ENCODE measurements around the gene DUOXA2.
"Not testable (repeated sequence)": the region's sequence is repeated elsewhere in the genome, so short reads cannot be mapped to it uniquely, and the experiment has no call there.

Gene DUOXA2

GRCh38 chr15:45114076-45114750 is at the start of gene DUOXA2, which contains the start of gene DUOX2:
TSS of gene DUOXA2 (plus strand) at chr15:45114326. CDS start at chr15:45114606, 280 bp downstream.
TSS of gene DUOX2 (minus strand) at chr15:45114172. CDS start at chr15:45113411, 761 bp downstream.
- Mint-ChIP-seq H3K4me1 (peaks cover 39% of the 10 kb centered on the region), H3K27me3 (peaks cover 48% of the 10 kb centered on the region), H3K9me3 (no peaks in the 10 kb centered on the region), H3K27ac (no peak within 1 kb of the TSS), H3K4me3 (peak within 1 kb of the TSS; percentile 60), H3K36me3 (no peaks in the 10 kb centered on the region)
- DNase-seq (ENCODE audit: low spot score in 2 of 2) (no peak), ATAC-seq (ENCODE audit: low read depth) (no peak)

DNA sequence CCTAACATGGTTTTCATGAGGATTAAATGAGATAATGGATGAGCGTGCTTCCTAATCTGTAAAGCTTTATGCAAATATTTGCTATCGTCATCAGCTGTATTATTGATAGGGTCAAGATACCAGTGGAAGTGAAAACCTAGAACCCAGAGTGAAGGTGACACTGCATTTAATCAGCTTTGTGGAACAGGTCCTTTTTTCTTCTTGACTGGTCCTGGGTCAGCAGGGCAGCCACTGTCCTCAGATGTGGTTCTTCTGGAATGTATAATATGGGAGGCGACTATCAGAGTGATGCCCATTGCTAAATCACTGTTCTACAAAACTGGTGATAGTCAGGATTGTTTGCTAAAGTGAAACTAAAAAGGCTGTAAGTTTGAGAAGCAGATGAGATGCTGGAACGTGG is 49.7 kb upstream of the DUOXA2 start:
- no peak for DNase-seq (ENCODE audit: low spot score in 2 of 2)

GRCh38 chr15:45069942-45070360 is 44.2 kb upstream of the DUOXA2 start:
- H3K4me3 Mint-ChIP-seq; H3K27me3 Mint-ChIP-seq; H3K36me3 Mint-ChIP-seq; DNase-seq (ENCODE audit: low spot score in 2 of 2); H3K9me3 Mint-ChIP-seq; H3K27ac Mint-ChIP-seq; H3K4me1 Mint-ChIP-seq; ATAC-seq (ENCODE audit: low read depth): not testable (repeated sequence)

More for the DNA sequence above, 49.7 kb upstream of the DUOXA2 start:
- Mint-ChIP-seq H3K4me3 (no peak overlapping the region), H3K27me3 (no peaks in the 10 kb centered on the region), H3K27ac (no peak overlapping the region), H3K9me3 (no peaks in the 10 kb centered on the region), H3K4me1 (peaks cover 8% of the 10 kb centered on the region), H3K36me3 (peaks cover 16% of the 10 kb centered on the region)
- ATAC-seq (ENCODE audit: low read depth): no peak

GRCh38 chr15:45073602-45074001 is 40.5 kb upstream of the DUOXA2 start:
- H3K4me3 Mint-ChIP-seq; H3K36me3 Mint-ChIP-seq; DNase-seq (ENCODE audit: low spot score in 2 of 2); ATAC-seq (ENCODE audit: low read depth); H3K27ac Mint-ChIP-seq; H3K9me3 Mint-ChIP-seq; H3K4me1 Mint-ChIP-seq; H3K27me3 Mint-ChIP-seq: not testable (repeated sequence)

DNA sequence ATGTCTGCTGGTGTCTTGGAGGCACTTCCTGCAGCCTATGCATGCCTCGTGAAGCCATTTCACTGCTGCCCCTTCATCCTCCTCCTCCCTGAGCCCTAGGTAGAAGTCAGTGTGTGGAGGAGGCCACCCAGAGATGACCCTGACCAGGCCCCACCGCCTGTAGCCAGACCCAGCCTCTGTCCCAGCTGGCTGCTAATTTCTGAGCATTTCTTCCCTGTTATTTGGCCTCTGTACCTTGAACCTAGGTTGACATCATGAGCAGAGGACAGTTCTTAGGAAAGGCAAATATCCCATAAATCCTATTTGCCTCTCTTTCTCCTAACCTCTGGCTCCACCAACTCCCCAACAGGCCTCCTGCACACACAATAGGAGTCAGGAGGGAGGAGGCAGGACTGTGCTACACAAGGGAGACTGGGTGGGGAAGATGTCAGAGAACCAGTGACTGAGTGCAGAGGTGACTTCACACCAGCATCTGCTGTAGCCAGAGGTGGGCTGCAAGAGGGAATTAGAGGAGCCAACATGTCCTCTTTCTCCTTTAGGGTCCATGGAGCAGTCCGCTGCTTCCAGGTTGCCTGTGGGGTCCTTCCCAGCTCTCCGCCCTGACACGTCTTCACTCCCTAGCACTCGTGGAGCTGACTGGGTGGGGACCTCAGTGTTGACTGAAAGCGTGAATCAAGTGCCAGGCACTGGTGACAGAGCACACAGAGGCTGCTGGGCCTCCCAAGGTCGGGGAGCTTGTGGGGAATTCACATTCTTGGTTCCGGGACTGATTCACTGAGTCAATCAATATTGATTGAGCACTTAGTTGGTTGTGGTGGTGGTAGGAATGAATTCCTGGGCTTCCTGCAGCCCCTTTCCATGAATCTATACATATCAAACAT is 38.4 kb upstream of the DUOXA2 start:
- H3K4me3 Mint-ChIP-seq, H3K9me3 Mint-ChIP-seq: not testable (repeated sequence)

GRCh38 chr15:45077391-45077790 is 36.7 kb upstream of the DUOXA2 start:
- DNase-seq (ENCODE audit: low spot score in 2 of 2): not testable (repeated sequence)

More for the DNA sequence above, 38.4 kb upstream of the DUOXA2 start:
- not testable (repeated sequence) for DNase-seq (ENCODE audit: low spot score in 2 of 2); H3K36me3 Mint-ChIP-seq; ATAC-seq (ENCODE audit: low read depth); H3K27ac Mint-ChIP-seq; H3K27me3 Mint-ChIP-seq; H3K4me1 Mint-ChIP-seq

DNA sequence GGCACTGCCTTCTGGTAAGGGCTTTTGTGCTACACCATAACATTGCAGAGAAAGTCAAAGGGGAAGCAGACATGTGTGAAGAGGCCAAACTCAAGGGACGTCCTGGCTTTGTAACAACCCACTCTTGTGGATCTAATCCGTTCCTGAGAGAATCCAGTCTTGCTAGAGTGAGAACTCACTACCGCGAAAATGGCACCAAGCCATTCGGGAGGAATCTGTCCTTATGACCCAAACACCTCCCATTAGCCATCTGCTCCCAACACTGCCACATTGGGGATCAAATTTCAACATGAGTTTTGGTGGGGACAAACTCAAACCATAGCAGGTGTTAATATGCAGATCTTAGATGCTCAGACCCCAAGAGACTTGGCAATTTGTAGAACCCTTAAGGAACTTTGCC is 34.9 kb upstream of the DUOXA2 start:
- H3K36me3 Mint-ChIP-seq; DNase-seq (ENCODE audit: low spot score in 2 of 2); H3K27ac Mint-ChIP-seq; ATAC-seq (ENCODE audit: low read depth); H3K4me3 Mint-ChIP-seq; H3K9me3 Mint-ChIP-seq; H3K27me3 Mint-ChIP-seq; H3K4me1 Mint-ChIP-seq: not testable (repeated sequence)

More at GRCh38 chr15:45077391-45077790, 36.7 kb upstream of the DUOXA2 start:
- H3K4me1 Mint-ChIP-seq; H3K27me3 Mint-ChIP-seq; H3K9me3 Mint-ChIP-seq; ATAC-seq (ENCODE audit: low read depth); H3K4me3 Mint-ChIP-seq; H3K36me3 Mint-ChIP-seq: not testable (repeated sequence)
- peak overlapping the region; percentile 35 for H3K27ac Mint-ChIP-seq

DNA sequence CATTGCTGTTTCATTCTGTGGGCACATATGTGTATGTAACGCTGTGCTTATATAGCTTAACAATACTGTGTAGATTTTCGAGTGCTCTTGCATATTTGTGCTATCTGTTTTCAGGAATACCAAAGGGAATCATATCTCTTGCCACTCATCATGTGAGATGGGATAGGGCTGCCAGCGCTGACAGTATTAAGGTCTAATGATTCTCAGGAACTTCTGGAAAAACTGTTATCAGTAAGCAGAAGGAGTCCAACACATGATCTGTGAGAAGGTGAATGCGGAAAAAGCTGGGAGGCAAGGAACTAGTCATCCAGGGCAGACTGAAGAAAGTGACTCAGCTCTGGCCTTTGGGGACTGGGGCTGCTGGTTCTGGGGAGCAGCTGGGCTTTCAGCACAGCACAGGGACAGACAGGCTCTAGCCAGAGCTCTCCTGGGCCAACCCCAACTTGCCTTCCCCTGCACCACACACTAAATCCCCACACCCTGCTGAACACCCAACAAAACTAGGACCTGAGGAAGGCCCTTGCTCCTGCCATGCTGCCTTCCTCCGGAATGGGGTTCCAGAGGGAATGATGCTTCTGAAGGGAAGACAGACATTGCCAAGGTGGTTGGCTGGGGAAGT is 34.4 kb upstream of the DUOXA2 start:
- H3K4me1 Mint-ChIP-seq; H3K27ac Mint-ChIP-seq; H3K4me3 Mint-ChIP-seq; H3K9me3 Mint-ChIP-seq; H3K36me3 Mint-ChIP-seq; DNase-seq (ENCODE audit: low spot score in 2 of 2); ATAC-seq (ENCODE audit: low read depth); H3K27me3 Mint-ChIP-seq: not testable (repeated sequence)

DNA sequence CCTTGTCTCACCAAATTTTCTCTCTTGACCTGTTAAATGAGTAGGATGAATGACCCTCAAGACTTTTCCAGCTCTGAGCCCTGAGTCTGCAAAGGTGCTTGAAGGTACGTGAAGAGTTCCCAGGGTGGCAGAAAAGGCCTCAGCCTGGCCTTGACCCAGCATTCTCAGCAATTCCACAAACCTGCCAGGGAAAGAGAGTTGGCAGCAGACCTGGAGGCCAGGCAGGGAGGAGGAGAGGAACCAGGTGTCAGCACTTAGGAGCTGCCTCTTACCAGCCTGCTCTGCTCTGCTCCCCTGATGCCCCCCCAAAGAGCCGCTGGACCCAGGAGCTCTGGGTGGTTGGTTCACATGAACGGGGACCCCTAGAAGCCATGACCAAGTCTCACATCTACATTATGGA is 33.5 kb upstream of the DUOXA2 start:
- not testable (repeated sequence) for DNase-seq (ENCODE audit: low spot score in 2 of 2); H3K36me3 Mint-ChIP-seq; H3K27me3 Mint-ChIP-seq; H3K4me3 Mint-ChIP-seq; H3K4me1 Mint-ChIP-seq; H3K27ac Mint-ChIP-seq; ATAC-seq (ENCODE audit: low read depth); H3K9me3 Mint-ChIP-seq

DNA sequence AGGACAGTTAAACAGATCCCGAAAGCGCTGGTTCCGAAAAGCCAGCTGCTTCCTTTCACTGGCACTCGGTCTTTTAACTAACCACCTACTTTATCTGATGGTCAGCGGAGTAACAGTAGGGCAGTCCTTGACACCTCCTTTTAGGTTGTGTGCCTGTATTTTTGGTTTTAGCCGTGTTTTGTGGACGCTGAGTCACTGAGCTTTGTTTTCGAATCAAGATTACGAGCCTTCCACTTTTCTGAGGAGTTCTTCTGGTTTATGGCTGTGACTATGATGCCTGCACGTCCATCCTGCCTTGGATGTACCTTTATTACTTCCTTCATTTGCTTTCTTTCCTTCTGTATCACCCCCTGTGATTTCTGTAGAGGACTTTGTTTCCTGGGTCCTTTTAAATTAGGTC is 31.7 kb upstream of the DUOXA2 start:
- not testable (repeated sequence) for H3K9me3 Mint-ChIP-seq; H3K36me3 Mint-ChIP-seq; H3K4me1 Mint-ChIP-seq; H3K27ac Mint-ChIP-seq; ATAC-seq (ENCODE audit: low read depth); H3K27me3 Mint-ChIP-seq; DNase-seq (ENCODE audit: low spot score in 2 of 2); H3K4me3 Mint-ChIP-seq

DNA sequence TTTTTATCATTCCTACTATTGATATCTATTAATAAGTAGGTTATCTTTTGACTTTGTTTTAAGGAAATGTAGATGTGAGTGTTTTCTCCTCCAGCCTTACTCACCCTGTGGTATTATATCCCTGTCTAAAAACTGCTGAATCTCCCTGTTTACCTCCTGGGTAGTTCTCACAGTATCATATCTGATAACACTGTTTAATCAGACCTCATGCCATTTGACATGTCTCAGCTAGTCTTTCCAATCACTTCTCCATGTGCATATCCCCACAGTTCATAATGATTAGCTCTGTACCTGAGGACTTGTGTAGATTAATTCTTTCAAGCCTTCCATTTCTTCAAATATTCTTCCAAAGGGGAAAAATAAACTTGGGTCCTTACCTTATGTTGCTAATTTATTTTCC is 30.9 kb upstream of the DUOXA2 start:
- no peaks in the 10 kb centered on the region for H3K4me1 Mint-ChIP-seq
- H3K27me3 Mint-ChIP-seq: peaks cover 7% of the 10 kb centered on the region
- no peaks in the 10 kb centered on the region for H3K36me3 Mint-ChIP-seq
- no peak for ATAC-seq (ENCODE audit: low read depth)
- DNase-seq (ENCODE audit: low spot score in 2 of 2): no peak
- H3K27ac Mint-ChIP-seq: no peak overlapping the region
- no peaks in the 10 kb centered on the region for H3K9me3 Mint-ChIP-seq
- no peak overlapping the region for H3K4me3 Mint-ChIP-seq

- Mint-ChIP-seq H3K4me3 (no peak overlapping the region), H3K36me3 (no peaks in the 10 kb centered on the region), H3K27me3 (peaks cover 9% of the 10 kb centered on the region), H3K9me3 (no peaks in the 10 kb centered on the region), H3K27ac (no peak overlapping the region), H3K4me1 (no peaks in the 10 kb centered on the region)
- ATAC-seq (ENCODE audit: low read depth) (no peak), DNase-seq (ENCODE audit: low spot score in 2 of 2) (no peak)
These were observed 30.0 kb upstream of the DUOXA2 start for GRCh38 chr15:45084163-45084562.

DNA sequence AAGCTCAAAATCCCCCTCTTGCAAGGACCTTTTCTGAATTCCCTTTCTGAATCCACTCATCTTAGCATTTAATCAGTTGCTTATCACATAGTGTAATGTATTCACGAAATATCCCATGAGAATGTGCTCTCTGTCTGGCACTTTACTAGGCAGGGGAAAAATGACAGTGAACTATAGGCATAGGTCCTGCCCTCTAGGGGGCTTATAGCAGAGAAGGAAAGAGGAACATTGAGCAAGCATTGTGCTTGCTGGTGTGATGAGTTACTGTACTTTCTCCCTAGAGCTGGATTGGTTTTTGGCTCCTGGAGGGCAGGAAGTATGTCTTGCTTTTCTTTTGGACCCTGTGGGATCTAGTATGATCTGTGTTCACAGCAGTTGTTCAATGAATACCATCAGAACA is 26.6 kb upstream of the DUOXA2 start:
- Mint-ChIP-seq H3K36me3 (peaks cover 1% of the 10 kb centered on the region), H3K27ac (no peak overlapping the region), H3K9me3 (no peaks in the 10 kb centered on the region), H3K4me3 (no peak overlapping the region), H3K4me1 (no peaks in the 10 kb centered on the region), H3K27me3 (peaks cover 20% of the 10 kb centered on the region)
- ATAC-seq (ENCODE audit: low read depth): peak; percentile 53
- DNase-seq (ENCODE audit: low spot score in 2 of 2): no peak
